ENCODE measurements around the gene SNX24.

GRCh38 chr5:123044926-123045617, 199.7 kb downstream of the SNX24 start:
- TF ChIP-seq, protein P1, sequence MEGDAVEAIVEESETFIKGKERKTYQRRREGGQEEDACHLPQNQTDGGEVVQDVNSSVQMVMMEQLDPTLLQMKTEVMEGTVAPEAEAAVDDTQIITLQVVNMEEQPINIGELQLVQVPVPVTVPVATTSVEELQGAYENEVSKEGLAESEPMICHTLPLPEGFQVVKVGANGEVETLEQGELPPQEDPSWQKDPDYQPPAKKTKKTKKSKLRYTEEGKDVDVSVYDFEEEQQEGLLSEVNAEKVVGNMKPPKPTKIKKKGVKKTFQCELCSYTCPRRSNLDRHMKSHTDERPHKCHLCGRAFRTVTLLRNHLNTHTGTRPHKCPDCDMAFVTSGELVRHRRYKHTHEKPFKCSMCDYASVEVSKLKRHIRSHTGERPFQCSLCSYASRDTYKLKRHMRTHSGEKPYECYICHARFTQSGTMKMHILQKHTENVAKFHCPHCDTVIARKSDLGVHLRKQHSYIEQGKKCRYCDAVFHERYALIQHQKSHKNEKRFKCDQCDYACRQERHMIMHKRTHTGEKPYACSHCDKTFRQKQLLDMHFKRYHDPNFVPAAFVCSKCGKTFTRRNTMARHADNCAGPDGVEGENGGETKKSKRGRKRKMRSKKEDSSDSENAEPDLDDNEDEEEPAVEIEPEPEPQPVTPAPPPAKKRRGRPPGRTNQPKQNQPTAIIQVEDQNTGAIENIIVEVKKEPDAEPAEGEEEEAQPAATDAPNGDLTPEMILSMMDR (conservative IDR thresholded peaks at IDR 0.05; ENCODE audit: low read depth in 2 of 2): no peak
- TF ChIP-seq REST (IDR thresholded peaks at IDR 0.05; ENCODE audit: unreplicated experiment) (no peak), EZH2 (IDR thresholded peaks at IDR 0.05; ENCODE audit: low read depth, unreplicated experiment) (no peak), CREB1 (CRISPR knock-in tag; IDR thresholded peaks at IDR 0.05; ENCODE audit: low read depth) (no peak), STAT1 (IDR thresholded peaks at IDR 0.05; ENCODE audit: unreplicated experiment) (no peak), ETS1 (IDR thresholded peaks at IDR 0.05) (no peak), EZH2phosphoT487 (IDR thresholded peaks at IDR 0.05; ENCODE audit: unreplicated experiment) (no peak), NANOG (IDR thresholded peaks at IDR 0.05; ENCODE audit: borderline replicate concordance) (no peak), JUNB (IDR thresholded peaks at IDR 0.05; ENCODE audit: unreplicated experiment) (no peak), POLR2AphosphoS5 (IDR thresholded peaks at IDR 0.05; ENCODE audit: low read depth) (no peak), ZNF114 (CRISPR knock-in tag; IDR thresholded peaks at IDR 0.05) (no peak), ZNF331 (CRISPR knock-in tag; IDR thresholded peaks at IDR 0.05; ENCODE audit: low read depth) (no peak)
- TF ChIP-seq, protein P2, sequence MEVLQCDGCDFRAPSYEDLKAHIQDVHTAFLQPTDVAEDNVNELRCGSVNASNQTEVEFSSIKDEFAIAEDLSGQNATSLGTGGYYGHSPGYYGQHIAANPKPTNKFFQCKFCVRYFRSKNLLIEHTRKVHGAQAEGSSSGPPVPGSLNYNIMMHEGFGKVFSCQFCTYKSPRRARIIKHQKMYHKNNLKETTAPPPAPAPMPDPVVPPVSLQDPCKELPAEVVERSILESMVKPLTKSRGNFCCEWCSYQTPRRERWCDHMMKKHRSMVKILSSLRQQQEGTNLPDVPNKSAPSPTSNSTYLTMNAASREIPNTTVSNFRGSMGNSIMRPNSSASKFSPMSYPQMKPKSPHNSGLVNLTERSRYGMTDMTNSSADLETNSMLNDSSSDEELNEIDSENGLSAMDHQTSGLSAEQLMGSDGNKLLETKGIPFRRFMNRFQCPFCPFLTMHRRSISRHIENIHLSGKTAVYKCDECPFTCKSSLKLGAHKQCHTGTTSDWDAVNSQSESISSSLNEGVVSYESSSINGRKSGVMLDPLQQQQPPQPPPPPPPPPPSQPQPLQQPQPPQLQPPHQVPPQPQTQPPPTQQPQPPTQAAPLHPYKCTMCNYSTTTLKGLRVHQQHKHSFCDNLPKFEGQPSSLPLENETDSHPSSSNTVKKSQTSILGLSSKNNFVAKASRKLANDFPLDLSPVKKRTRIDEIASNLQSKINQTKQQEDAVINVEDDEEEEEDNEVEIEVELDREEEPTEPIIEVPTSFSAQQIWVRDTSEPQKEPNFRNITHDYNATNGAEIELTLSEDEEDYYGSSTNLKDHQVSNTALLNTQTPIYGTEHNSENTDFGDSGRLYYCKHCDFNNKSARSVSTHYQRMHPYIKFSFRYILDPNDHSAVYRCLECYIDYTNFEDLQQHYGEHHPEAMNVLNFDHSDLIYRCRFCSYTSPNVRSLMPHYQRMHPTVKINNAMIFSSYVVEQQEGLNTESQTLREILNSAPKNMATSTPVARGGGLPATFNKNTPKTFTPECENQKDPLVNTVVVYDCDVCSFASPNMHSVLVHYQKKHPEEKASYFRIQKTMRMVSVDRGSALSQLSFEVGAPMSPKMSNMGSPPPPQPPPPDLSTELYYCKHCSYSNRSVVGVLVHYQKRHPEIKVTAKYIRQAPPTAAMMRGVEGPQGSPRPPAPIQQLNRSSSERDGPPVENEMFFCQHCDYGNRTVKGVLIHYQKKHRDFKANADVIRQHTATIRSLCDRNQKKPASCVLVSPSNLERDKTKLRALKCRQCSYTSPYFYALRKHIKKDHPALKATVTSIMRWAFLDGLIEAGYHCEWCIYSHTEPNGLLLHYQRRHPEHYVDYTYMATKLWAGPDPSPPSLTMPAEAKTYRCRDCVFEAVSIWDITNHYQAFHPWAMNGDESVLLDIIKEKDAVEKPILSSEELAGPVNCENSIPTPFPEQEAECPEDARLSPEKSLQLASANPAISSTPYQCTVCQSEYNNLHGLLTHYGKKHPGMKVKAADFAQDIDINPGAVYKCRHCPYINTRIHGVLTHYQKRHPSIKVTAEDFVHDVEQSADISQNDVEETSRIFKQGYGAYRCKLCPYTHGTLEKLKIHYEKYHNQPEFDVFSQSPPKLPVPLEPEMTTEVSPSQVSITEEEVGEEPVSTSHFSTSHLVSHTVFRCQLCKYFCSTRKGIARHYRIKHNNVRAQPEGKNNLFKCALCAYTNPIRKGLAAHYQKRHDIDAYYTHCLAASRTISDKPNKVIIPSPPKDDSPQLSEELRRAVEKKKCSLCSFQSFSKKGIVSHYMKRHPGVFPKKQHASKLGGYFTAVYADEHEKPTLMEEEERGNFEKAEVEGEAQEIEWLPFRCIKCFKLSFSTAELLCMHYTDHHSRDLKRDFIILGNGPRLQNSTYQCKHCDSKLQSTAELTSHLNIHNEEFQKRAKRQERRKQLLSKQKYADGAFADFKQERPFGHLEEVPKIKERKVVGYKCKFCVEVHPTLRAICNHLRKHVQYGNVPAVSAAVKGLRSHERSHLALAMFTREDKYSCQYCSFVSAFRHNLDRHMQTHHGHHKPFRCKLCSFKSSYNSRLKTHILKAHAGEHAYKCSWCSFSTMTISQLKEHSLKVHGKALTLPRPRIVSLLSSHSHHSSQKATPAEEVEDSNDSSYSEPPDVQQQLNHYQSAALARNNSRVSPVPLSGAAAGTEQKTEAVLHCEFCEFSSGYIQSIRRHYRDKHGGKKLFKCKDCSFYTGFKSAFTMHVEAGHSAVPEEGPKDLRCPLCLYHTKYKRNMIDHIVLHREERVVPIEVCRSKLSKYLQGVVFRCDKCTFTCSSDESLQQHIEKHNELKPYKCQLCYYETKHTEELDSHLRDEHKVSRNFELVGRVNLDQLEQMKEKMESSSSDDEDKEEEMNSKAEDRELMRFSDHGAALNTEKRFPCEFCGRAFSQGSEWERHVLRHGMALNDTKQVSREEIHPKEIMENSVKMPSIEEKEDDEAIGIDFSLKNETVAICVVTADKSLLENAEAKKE (CRISPR knock-in tag; IDR thresholded peaks at IDR 0.05): no peak

Data from GM23338 (cell line).